HepG2 (cell line): Measurements from ENCODE around the gene EEIG1. TPM values are rescaled to one million over a fixed set of nuclear protein-coding genes. Genes with fewer than 3 reads are reported as not detected.

Source experiments
- CC2D1A ChIP-seq: sonication (generic); formaldehyde crosslinking; IDR thresholded peaks from 2 replicates; pipeline ENCODE4 v1.8.1; 2023; ENCODE audit warnings: mild to moderate bottlenecking, missing genetic modification reagents
- CHCHD3 ChIP-seq: sonication (generic); formaldehyde crosslinking; IDR thresholded peaks from 2 replicates; pipeline ENCODE4 v1.8.0; 2022; ENCODE audit warnings: mild to moderate bottlenecking, missing genetic modification reagents, moderate library complexity
- DRAP1 ChIP-seq: IDR thresholded peaks from 2 replicates; pipeline ENCODE4 v1.6.1; 2016; ENCODE audit warnings: missing genetic modification reagents, missing compliant biosample characterization
- FOXK1 ChIP-seq: sonication (generic); formaldehyde crosslinking; IDR thresholded peaks from 2 replicates; pipeline ENCODE4 v1.4.0; 2020; ENCODE audit warnings: low read depth, missing genetic modification reagents, borderline replicate concordance
- HHEX ChIP-seq: IDR thresholded peaks from 2 replicates; pipeline ENCODE4 v1.6.1; 2016; ENCODE audit warnings: control low read depth
- KIAA2018 ChIP-seq: sonication (generic); formaldehyde crosslinking; IDR thresholded peaks from 2 replicates; pipeline ENCODE4 v1.5.0; 2020; ENCODE audit warnings: mild to moderate bottlenecking, missing genetic modification reagents, borderline replicate concordance
- NFKB2 ChIP-seq: sonication (generic); formaldehyde crosslinking; IDR thresholded peaks from 2 replicates; pipeline ENCODE4 v1.4.0; 2020; ENCODE audit warnings: missing genetic modification reagents, borderline replicate concordance
- RXRB ChIP-seq: IDR thresholded peaks from 2 replicates; pipeline ENCODE4 v1.6.1; 2016; ENCODE audit warnings: borderline replicate concordance, missing genetic modification reagents, missing compliant biosample characterization
- SOX6 ChIP-seq, 2 experiments: fragments of 450-650 bp in 1 of 2; sonication (generic) in 1 of 2; formaldehyde crosslinking in 1 of 2; IDR thresholded peaks; 2 replicates each; pipeline versions ENCODE4 v1.4.0 to v1.6.1; 2017 to 2020; ENCODE audit warnings: antibody characterized with exemption in 1 of 2, mild to moderate bottlenecking in 1 of 2, missing genetic modification reagents in 1 of 2
- ZFP90 ChIP-seq: sonication (generic); formaldehyde crosslinking; IDR thresholded peaks from 2 replicates; pipeline ENCODE4 v1.8.0; 2022; ENCODE audit warnings: missing genetic modification reagents, mild to moderate bottlenecking, inconsistent platforms, borderline replicate concordance
- polyA plus RNA-seq, 8 experiments: library from polyadenylated mRNA; depleted of rRNA in 3 of 8; stranded (reverse) in 7 of 8; unstranded in 1 of 8; fragments of >200 nt; fragmentation: Illumina TruSeq in 4 of 8; extraction: Trizol in 4 of 8; gene quantifications; 2 replicates each; pipeline versions ENCODE4 v1.2.1 to v1.2.3, GENCODE V29; 2011 to 2016; ENCODE audit warnings: low read depth in 4 of 8, missing spikeins in 1 of 8, mixed read lengths in 1 of 8; ENCODE audit not compliant: insufficient read depth in 1 of 8
- total RNA-seq, 5 experiments: library from RNA; depleted of rRNA; stranded (reverse); fragments of >200 nt; fragmentation: Illumina TruSeq; extraction: Trizol; gene quantifications; 2 replicates each; pipeline ENCODE4 v1.2.3, GENCODE V29; 2016; ENCODE audit warnings: low read depth in 1 of 5
- TF ChIP-seq, protein P1 (sequence below): sonication (generic); formaldehyde crosslinking; IDR thresholded peaks from 2 replicates; pipeline ENCODE4 v1.4.0; 2020; ENCODE audit warnings: missing genetic modification reagents
- TF ChIP-seq, protein P2 (sequence below): sonication (generic); formaldehyde crosslinking; IDR thresholded peaks from 2 replicates; pipeline ENCODE4 v1.5.1; 2020; ENCODE audit warnings: mild to moderate bottlenecking, missing genetic modification reagents, moderate library complexity

Gene EEIG1
- total and polyA plus RNA-seq, 2 of the 13 experiments (the other 11 are each of a cell fraction or from before 2014, with no cell fraction given) = 16.6 to 25.2 TPM

DNA sequence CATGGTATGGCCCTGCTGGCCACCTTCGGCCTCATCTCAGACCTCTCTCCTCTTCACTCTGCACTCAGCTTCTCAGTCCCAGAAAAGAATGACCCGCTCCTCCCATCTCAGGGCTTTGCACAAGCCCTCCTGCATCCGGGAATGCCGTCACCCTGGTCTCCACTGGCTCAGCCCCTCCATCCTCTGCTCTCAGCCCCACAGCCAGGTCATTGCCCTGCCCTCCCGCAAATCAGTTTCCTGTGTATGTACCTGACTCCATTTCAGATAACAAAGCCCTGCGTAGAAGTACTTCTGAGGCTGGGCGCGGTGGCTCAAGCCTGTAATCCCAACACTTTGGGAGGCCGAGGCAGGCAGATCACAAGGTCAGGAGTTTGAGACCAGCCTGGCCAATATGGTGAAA is 28.9 kb upstream of the EEIG1 start (continued):
- TF ChIP-seq KIAA2018 (CRISPR knock-in tag) (no peak), NFKB2 (CRISPR knock-in tag) (no peak), SOX6 (IDR thresholded peaks at IDR 0.05) (no peak), SOX6 (CRISPR knock-in tag; IDR thresholded peaks at IDR 0.05) (peak; percentile 25; the same call in 1 of the 2 replicates), ZFP90 (CRISPR knock-in tag) (no peak), CHCHD3 (CRISPR knock-in tag) (no peak), CC2D1A (CRISPR knock-in tag) (no peak), RXRB (peak; percentile 84), FOXK1 (CRISPR knock-in tag) (no peak), DRAP1 (CRISPR knock-in tag) (no peak), HHEX (CRISPR knock-in tag) (no peak)
- TF ChIP-seq, protein P1, sequence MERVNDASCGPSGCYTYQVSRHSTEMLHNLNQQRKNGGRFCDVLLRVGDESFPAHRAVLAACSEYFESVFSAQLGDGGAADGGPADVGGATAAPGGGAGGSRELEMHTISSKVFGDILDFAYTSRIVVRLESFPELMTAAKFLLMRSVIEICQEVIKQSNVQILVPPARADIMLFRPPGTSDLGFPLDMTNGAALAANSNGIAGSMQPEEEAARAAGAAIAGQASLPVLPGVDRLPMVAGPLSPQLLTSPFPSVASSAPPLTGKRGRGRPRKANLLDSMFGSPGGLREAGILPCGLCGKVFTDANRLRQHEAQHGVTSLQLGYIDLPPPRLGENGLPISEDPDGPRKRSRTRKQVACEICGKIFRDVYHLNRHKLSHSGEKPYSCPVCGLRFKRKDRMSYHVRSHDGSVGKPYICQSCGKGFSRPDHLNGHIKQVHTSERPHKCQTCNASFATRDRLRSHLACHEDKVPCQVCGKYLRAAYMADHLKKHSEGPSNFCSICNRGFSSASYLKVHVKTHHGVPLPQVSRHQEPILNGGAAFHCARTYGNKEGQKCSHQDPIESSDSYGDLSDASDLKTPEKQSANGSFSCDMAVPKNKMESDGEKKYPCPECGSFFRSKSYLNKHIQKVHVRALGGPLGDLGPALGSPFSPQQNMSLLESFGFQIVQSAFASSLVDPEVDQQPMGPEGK (CRISPR knock-in tag) = 0 out of 2 replicates have a peak, but pooled peaks have one; percentile 26
- TF ChIP-seq, protein P2, sequence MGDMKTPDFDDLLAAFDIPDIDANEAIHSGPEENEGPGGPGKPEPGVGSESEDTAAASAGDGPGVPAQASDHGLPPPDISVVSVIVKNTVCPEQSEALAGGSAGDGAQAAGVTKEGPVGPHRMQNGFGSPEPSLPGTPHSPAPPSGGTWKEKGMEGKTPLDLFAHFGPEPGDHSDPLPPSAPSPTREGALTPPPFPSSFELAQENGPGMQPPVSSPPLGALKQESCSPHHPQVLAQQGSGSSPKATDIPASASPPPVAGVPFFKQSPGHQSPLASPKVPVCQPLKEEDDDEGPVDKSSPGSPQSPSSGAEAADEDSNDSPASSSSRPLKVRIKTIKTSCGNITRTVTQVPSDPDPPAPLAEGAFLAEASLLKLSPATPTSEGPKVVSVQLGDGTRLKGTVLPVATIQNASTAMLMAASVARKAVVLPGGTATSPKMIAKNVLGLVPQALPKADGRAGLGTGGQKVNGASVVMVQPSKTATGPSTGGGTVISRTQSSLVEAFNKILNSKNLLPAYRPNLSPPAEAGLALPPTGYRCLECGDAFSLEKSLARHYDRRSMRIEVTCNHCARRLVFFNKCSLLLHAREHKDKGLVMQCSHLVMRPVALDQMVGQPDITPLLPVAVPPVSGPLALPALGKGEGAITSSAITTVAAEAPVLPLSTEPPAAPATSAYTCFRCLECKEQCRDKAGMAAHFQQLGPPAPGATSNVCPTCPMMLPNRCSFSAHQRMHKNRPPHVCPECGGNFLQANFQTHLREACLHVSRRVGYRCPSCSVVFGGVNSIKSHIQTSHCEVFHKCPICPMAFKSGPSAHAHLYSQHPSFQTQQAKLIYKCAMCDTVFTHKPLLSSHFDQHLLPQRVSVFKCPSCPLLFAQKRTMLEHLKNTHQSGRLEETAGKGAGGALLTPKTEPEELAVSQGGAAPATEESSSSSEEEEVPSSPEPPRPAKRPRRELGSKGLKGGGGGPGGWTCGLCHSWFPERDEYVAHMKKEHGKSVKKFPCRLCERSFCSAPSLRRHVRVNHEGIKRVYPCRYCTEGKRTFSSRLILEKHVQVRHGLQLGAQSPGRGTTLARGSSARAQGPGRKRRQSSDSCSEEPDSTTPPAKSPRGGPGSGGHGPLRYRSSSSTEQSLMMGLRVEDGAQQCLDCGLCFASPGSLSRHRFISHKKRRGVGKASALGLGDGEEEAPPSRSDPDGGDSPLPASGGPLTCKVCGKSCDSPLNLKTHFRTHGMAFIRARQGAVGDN (CRISPR knock-in tag) = peak; percentile 42; the same call in 1 of the 2 replicates
